Peyer's patch (tissue), 4 donors: ENCODE data around the gene ARSH.

Source experiments
- POLR2A ChIP-seq, 2 donors: fragments of 450-650 bp; IDR thresholded peaks; one replicate each; pipeline ENCODE4 v1.5.1; 2017; ENCODE audit warnings: antibody characterized with exemption in 2 of 2, mild to moderate bottlenecking in 2 of 2, moderate library complexity in 2 of 2
- TF ChIP-seq, protein P1 (sequence below), 6 experiments: fragments of 450-650 bp in 4 of 6; fragments of 200-600 bp in 2 of 6; sonication (generic) in 1 of 6; IDR thresholded peaks; one replicate each; pipeline ENCODE4 v1.5.1; 2017 to 2019; ENCODE audit warnings: antibody characterized with exemption in 6 of 6, mild to moderate bottlenecking in 3 of 6, moderate library complexity in 1 of 6

DNA sequence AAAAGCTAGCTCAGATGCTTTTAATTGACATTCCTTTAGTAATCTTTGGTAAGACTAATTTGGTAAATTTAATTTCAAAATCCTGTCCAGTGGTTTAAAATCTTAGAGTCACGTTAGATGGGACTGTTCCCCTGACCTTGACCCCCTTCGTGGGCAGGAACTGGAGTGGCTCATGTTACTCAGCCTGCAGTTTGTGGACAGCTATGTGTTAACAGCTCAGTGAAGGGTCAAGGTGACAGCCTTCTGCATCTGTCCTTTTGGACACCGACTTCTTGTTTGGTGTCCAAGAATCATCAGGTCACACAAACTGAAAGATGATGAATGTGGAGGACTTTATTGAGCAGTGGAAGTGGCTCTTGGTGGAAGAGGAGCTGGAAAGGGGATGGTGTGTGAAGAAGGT, 37.9 kb downstream of the ARSH start:
- TF ChIP-seq, protein P1, sequence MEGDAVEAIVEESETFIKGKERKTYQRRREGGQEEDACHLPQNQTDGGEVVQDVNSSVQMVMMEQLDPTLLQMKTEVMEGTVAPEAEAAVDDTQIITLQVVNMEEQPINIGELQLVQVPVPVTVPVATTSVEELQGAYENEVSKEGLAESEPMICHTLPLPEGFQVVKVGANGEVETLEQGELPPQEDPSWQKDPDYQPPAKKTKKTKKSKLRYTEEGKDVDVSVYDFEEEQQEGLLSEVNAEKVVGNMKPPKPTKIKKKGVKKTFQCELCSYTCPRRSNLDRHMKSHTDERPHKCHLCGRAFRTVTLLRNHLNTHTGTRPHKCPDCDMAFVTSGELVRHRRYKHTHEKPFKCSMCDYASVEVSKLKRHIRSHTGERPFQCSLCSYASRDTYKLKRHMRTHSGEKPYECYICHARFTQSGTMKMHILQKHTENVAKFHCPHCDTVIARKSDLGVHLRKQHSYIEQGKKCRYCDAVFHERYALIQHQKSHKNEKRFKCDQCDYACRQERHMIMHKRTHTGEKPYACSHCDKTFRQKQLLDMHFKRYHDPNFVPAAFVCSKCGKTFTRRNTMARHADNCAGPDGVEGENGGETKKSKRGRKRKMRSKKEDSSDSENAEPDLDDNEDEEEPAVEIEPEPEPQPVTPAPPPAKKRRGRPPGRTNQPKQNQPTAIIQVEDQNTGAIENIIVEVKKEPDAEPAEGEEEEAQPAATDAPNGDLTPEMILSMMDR (IDR thresholded peaks at IDR 0.05), result no peak
- TF ChIP-seq POLR2A (IDR thresholded peaks at IDR 0.05), result no peak
